ENCODE measurements around the gene HINT2. TPM values are rescaled to one million over a fixed set of nuclear protein-coding genes. Genes with fewer than 3 reads are reported as not detected.

The HINT2 gene
- 19.0 and 24.2 TPM in 2 replicates for total RNA-seq

GRCh38 chr9:35814841-35815543 is at the start of gene HINT2:
HINT2 (minus strand) TSS chr9:35815042; CDS start chr9:35814979, 63 bp downstream.

GRCh38 chr9:35829084-35829763 is 14.4 kb upstream of the HINT2 start, which contains the start of gene TMEM8B:
TMEM8B (plus strand) TSS chr9:35829228; CDS start chr9:35829448, 220 bp downstream.

GRCh38 chr9:35828716-35829083 is 13.9 kb upstream of the HINT2 start, which contains the start of gene FAM221B:
FAM221B (minus strand) TSS chr9:35828732; CDS start chr9:35826161, 2,571 bp downstream.

DNA sequence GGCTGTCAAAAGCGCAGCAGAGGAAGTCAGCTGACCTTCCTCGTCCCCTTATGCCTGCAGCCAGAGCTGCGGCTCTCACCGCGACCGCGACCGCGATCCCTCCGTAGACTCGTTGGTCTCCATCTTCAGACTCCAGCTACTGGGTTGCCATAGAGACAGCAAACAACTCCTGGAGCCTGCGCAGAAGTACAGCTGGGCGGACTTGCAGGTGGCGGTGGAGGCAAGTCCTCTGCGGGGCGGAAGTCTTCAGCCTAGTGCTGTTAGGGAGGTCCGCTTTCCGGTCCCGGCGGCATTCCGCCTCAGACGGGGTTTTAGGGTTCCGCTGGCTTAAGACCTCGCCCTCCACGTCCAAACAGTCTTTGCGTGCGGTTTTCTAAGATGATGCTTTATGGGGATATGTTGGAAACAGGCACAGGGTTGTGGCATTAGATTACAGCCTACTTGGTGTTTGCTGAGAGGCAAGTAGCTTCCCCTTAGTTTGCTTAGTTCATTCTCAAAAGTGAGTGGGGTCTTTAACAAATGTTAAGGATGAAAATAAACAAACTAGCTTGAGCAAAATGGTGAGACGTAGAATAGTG is 2.7 kb downstream of the HINT2 start, which contains the start of gene SPAG8:
Gene SPAG8 (minus strand): TSS at position 238 of the 578 bp plus-strand sequence. CDS start 115 bp downstream, at position 123.

DNA sequence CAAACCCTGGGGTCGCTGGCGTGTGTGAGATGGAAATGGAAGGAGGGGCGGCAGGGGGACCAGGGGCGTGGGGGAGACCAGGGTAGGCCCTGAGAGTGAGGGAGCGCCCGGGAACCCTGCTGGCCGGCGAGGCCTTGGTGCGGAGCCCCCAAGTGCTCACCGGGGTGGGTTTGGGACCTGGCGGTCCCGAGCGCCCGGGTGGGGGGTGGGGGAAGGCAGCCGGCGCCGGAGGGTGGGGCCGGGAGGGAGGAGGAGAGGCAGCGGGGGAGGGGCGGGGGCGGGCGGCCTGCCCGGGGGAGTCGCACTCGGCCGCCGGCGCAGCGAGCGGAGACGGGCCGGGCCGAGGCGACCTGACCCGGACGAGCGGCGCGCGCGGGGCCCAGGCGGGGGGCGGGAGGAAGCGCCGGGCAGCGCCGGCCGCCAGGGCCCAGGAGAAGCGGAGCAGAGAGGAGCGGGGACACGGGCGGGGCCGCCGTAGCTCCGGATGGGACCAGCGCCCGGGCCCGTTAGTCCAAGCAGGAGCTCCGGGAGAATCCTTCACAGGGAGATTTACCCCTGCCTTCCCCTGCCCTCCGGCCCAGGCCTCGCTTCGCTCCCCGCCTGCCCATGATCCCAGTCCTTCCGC is 23.4 kb downstream of the HINT2 start, which contains the start of gene NPR2:
Gene NPR2 (plus strand): TSS at position 295 of the 625 bp plus-strand sequence. CDS start 818 bp downstream, outside the sequence.

Other genes with a start within 250 kb of the HINT2 start
- gene TESK1, start 209.8 kb downstream of the HINT2 start, total RNA-seq, result 14.1 and 16.1 TPM in 2 replicates
- 0.32 and 1.3 TPM in 2 replicates for gene CD72, start 196.6 kb downstream of the HINT2 start, total RNA-seq
- 1.3 TPM in 1 of 2 replicates, not detected in the other for gene SIT1, start 164.1 kb downstream of the HINT2 start, total RNA-seq
- 11,420 and 19,025 TPM in 2 replicates for gene RMRP, start 157.0 kb downstream of the HINT2 start, total RNA-seq
- 12.8 and 25.8 TPM in 2 replicates for gene CCDC107, start 156.8 kb downstream of the HINT2 start, total RNA-seq
- 0.18 and 0.49 TPM in 2 replicates for gene ARHGEF39, start 149.8 kb downstream of the HINT2 start, total RNA-seq
- 8.3 and 8.8 TPM in 2 replicates for gene CA9, start 141.1 kb downstream of the HINT2 start, total RNA-seq
- gene TPM2, start 125.1 kb downstream of the HINT2 start, total RNA-seq, result 692 and 1,021 TPM in 2 replicates
- 335 and 378 TPM in 2 replicates for gene TLN1, start 82.8 kb downstream of the HINT2 start, total RNA-seq
- 60.5 and 72.6 TPM in 2 replicates for gene CREB3, start 82.4 kb downstream of the HINT2 start, total RNA-seq
- gene GBA2, start 65.8 kb downstream of the HINT2 start, total RNA-seq, result 11.7 and 22.2 TPM in 2 replicates
- gene RGP1, start 65.8 kb downstream of the HINT2 start, total RNA-seq, result 10.7 and 15.2 TPM in 2 replicates
- gene MSMP, start 60.8 kb downstream of the HINT2 start, total RNA-seq, result 2.0 TPM in 1 of 2 replicates, not detected in the other
- gene NPR2, start 23.5 kb downstream of the HINT2 start, total RNA-seq, result 19.9 and 27.5 TPM in 2 replicates
- gene SPAG8, start 2.8 kb downstream of the HINT2 start, total RNA-seq, result 0.32 and 0.36 TPM in 2 replicates
- not detected in 2 replicates for gene FAM221B, start 13.7 kb upstream of the HINT2 start, total RNA-seq
- 2.0 and 2.1 TPM in 2 replicates for gene TMEM8B, start 14.2 kb upstream of the HINT2 start, total RNA-seq
- not detected in 2 replicates for gene OR13J1, start 55.4 kb upstream of the HINT2 start, total RNA-seq
- 1.4 and 9.4 TPM in 2 replicates for gene HRCT1, start 91.2 kb upstream of the HINT2 start, total RNA-seq
- 4.5 and 7.5 TPM in 2 replicates for gene SPAAR, start 94.4 kb upstream of the HINT2 start, total RNA-seq
- not detected in 2 replicates for gene OR2S2, start 143.1 kb upstream of the HINT2 start, total RNA-seq
- 35.7 and 37.3 TPM in 2 replicates for gene RECK, start 221.9 kb upstream of the HINT2 start, total RNA-seq